PC-9 (cell line): Measurements from ENCODE around the gene EMP1.

Experiments used
- EZH2 ChIP-seq: fragments of 200-600 bp; sonication (generic); IDR thresholded peaks from 2 replicates; pipeline ENCODE4 v1.8.0; 2017; ENCODE audit warnings: antibody characterized with exemption, low read depth
- TF ChIP-seq, protein P1 (sequence below): fragments of 200-600 bp; sonication (generic); conservative IDR thresholded peaks from 2 replicates; pipeline ENCODE4 v1.6.1; 2017; ENCODE audit warnings: mixed run types, antibody characterized with exemption, mild to moderate bottlenecking, moderate library complexity

DNA sequence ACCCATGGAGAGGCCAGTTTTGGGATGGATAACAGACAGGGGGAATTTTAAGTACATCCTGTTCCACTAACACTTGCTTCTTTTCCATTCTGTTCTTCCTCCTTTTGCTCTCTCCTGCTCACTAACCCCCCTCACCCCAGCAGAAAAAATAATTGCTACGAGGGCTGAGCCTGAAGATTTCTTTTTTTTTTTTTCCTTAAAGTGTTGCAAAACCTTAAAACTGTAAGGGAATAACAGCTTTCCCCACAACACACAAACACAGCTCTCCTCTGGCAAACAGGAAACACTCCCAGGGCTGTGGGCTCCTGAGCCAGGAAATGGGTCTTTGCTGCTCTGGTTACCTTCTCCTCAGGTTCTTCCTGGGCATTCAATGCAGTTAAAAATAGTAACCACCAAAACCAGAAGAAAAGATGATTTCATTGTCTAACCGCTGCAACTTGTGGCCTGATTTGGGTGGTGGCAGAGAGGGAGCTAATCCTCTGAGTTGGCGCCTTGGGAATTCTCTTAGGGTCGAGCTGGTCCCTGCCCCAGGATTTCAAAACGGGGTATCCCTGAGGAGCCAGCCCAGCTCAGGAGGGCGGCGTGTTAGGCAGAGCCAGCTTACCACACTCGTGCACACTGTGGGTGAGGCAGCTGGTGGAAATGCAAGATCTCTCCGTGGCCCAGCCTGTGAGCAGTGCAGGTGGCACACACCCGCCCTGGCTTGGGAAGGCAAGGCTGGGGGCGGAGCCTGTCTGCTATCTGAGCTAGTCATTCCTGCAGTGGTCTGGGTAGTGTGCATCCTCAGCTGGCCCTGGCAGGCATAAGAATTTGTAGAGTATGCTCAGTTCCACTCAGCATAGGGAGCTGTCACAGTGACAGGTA, 17.1 kb upstream of the EMP1 start:
- TF ChIP-seq, protein P1, sequence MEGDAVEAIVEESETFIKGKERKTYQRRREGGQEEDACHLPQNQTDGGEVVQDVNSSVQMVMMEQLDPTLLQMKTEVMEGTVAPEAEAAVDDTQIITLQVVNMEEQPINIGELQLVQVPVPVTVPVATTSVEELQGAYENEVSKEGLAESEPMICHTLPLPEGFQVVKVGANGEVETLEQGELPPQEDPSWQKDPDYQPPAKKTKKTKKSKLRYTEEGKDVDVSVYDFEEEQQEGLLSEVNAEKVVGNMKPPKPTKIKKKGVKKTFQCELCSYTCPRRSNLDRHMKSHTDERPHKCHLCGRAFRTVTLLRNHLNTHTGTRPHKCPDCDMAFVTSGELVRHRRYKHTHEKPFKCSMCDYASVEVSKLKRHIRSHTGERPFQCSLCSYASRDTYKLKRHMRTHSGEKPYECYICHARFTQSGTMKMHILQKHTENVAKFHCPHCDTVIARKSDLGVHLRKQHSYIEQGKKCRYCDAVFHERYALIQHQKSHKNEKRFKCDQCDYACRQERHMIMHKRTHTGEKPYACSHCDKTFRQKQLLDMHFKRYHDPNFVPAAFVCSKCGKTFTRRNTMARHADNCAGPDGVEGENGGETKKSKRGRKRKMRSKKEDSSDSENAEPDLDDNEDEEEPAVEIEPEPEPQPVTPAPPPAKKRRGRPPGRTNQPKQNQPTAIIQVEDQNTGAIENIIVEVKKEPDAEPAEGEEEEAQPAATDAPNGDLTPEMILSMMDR = no peak
- TF ChIP-seq EZH2 = no peak
